ENCODE data around the gene PIR.

PIR gene

DNA sequence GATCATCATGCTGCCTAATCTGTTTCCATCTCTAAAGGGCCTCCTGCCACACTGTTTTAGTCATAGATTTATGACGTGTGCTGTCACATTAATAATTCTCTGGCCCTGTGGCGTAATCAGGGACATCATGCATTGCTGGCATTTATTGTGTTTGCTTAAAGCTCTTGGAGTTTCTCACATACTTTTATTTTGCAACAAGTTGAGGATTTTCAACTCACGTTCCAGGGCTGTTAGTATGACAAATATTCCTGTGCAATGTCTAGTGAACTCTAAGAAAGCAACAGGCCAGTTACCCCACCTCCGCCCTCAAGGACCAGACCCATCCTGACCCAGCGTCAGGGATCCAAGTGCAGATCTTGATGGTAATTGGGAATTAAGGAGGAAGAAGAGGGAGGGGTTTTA lies 150.1 kb downstream of the PIR start:
- no peak for FAIRE-seq

DNA sequence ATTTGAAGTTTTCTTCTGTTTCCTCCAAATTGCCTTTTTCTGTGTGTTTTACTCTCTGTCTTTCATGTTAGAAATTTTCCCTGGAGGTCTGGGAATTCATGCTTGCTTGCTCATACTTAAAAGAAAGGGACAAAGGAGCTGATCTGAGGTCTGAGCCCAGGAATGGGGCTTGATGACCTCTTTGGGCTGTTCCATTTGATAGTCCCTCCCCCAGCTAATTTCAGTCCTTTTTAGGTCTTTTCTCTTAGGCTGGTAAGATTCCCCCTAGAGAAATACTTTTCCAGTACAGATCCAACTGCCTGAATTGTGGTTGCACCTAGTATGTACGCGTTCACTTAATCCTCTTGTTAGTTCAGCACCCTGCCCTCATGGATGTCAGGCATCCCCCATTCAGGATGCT lies 152.3 kb downstream of the PIR start:
- no peak for FAIRE-seq

- FAIRE-seq: no peak
Measured at GRCh38 chrX:15336023-15336413, 157.1 kb downstream of the PIR start.

- FAIRE-seq: peak; percentile 71
Measured at GRCh38 chrX:15335135-15336022, 157.8 kb downstream of the PIR start, which contains the start of gene PIGA. Gene PIGA (minus strand): TSS chrX:15335523. CDS start chrX:15331930, 3,593 bp downstream.
